GM21529 (cell line): Measurements from ENCODE around the gene SIM2.

Experiments
- ATAC-seq: cut with Tn5 transposase; IDR thresholded peaks from one replicate; pipeline ENCODE4 v1.9.1; 2021; ENCODE audit not compliant: unreplicated experiment

Gene SIM2

GRCh38 chr21:36699546-36700294 is 805 bp downstream of the SIM2 start:
- ATAC-seq, result no peak

GRCh38 chr21:36700295-36700970 is 1.5 kb downstream of the SIM2 start:
- ATAC-seq, result no peak

GRCh38 chr21:36700971-36701755 is 2.2 kb downstream of the SIM2 start:
- ATAC-seq, result no peak

GRCh38 chr21:36701756-36702621 is 3.1 kb downstream of the SIM2 start:
- no peak for ATAC-seq

GRCh38 chr21:36702622-36702968 is 3.7 kb downstream of the SIM2 start:
- no peak for ATAC-seq

- no peak for ATAC-seq
Measured at GRCh38 chr21:36703123-36703522, 4.2 kb downstream of the SIM2 start.

GRCh38 chr21:36703626-36704280 is 4.8 kb downstream of the SIM2 start:
- ATAC-seq, result no peak

GRCh38 chr21:36704281-36704957 is 5.5 kb downstream of the SIM2 start:
- ATAC-seq, result no peak

GRCh38 chr21:36704958-36705678 is 6.2 kb downstream of the SIM2 start:
- no peak for ATAC-seq

- ATAC-seq, result no peak
Measured at GRCh38 chr21:36705679-36706481, 7.0 kb downstream of the SIM2 start.

GRCh38 chr21:36706482-36706852 is 7.6 kb downstream of the SIM2 start:
- no peak for ATAC-seq

GRCh38 chr21:36706951-36707762 is 8.2 kb downstream of the SIM2 start:
- no peak for ATAC-seq

GRCh38 chr21:36707763-36708285 is 8.9 kb downstream of the SIM2 start:
- ATAC-seq, result no peak

GRCh38 chr21:36708286-36709029 is 9.5 kb downstream of the SIM2 start:
- ATAC-seq, result no peak

- no peak for ATAC-seq
Measured at GRCh38 chr21:36709030-36709867, 10.3 kb downstream of the SIM2 start.
